Endothelial cell of umbilical vein (primary cell): ENCODE results near the gene C17orf78. TPM values are rescaled to one million over a fixed set of nuclear protein-coding genes. Genes with fewer than 3 reads are reported as not detected.

Experiments
- BruUV-seq: library from RNA; stranded (reverse); fragments of 400-500 nt; replicated peaks from 2 replicates; lab custom pipeline; 2021; lab: Mats Ljungman, UMichigan
- CTCF ChIA-PET: fragments of 300-600, 350-600 bp; sonication (Branson Sonifier 250); formaldehyde crosslinking; loops from one replicate; lab custom pipeline; 2021; ENCODE audit warnings: antibody characterized with exemption, inconsistent platforms; lab: Charles Lee
- POLR2A ChIA-PET: fragments of 300-600, 350-600 bp; sonication (Branson Sonifier 250); formaldehyde crosslinking; loops from one replicate; lab custom pipeline; 2021; ENCODE audit warnings: antibody characterized with exemption, inconsistent platforms; lab: Charles Lee
- DNase-seq: peaks from one replicate; pipeline ENCODE4 v3.0.0-alpha.2; 2011; ENCODE audit warnings: low read depth, low spot score
- FAIRE-seq: peaks from 2 replicates; lab custom pipeline; 2011; peaks lifted over from hg19 to GRCh38; lab: Jason Lieb, UNC
- H2AFZ ChIP-seq: 2 replicates; pipeline ENCODE4 v1.6.0; 2012; ENCODE audit warnings: low read depth, low read length, control low read depth, inconsistent platforms
- H3K27ac ChIP-seq: 2 replicates; pipeline ENCODE4 v1.5.1; 2011; ENCODE audit warnings: low read depth, mild to moderate bottlenecking, control low read depth, low read length, moderate library complexity; ENCODE audit not compliant: insufficient read depth
- H3K27me3 ChIP-seq, 2 experiments: 2 replicates each; pipeline versions ENCODE4 v1.6.0 to v1.6.1; 2011; ENCODE audit warnings: low read length in 2 of 2, mixed read lengths in 1 of 2; ENCODE audit not compliant: control insufficient read depth in 2 of 2, insufficient read depth in 2 of 2
- H3K36me3 ChIP-seq, 2 experiments: 2 replicates in 1 of 2; 3 replicates in 1 of 2; pipeline ENCODE4 v1.5.1; 2011; ENCODE audit warnings: low read length in 2 of 2, mild to moderate bottlenecking in 1 of 2, moderate library complexity in 1 of 2; ENCODE audit not compliant: control insufficient read depth in 2 of 2, insufficient read depth in 2 of 2; ENCODE audit errors: extremely low read depth in 1 of 2
- H3K4me1 ChIP-seq: 3 replicates; pipeline ENCODE4 v1.5.1; 2011; ENCODE audit warnings: mild to moderate bottlenecking, low read length; ENCODE audit not compliant: control insufficient read depth, insufficient read depth; ENCODE audit errors: extremely low read depth
- H3K4me2 ChIP-seq: 2 replicates; pipeline ENCODE4 v1.6.1; 2011; ENCODE audit warnings: low read length, control low read depth, mixed read lengths; ENCODE audit not compliant: insufficient read depth
- H3K4me3 ChIP-seq, 3 experiments: fragments of 200-600 bp in 1 of 3; sonication (generic), shearing (Covaris generic) in 1 of 3; replicated peaks in 1 of 3; 2 replicates each; pipeline ENCODE4 v1.5.1; 2011 to 2016; ENCODE audit warnings: control low read depth in 3 of 3, low read length in 3 of 3, mild to moderate bottlenecking in 2 of 3, inconsistent platforms in 1 of 3, low read depth in 1 of 3, moderate library complexity in 1 of 3; ENCODE audit not compliant: insufficient read depth in 1 of 3
- H3K79me2 ChIP-seq: 2 replicates; pipeline ENCODE4 v1.6.0; 2012; ENCODE audit warnings: low read length, inconsistent platforms; ENCODE audit not compliant: control insufficient read depth, insufficient read depth
- H3K9ac ChIP-seq: replicated peaks from 2 replicates; pipeline ENCODE3; 2011; ENCODE audit warnings: low read length, control low read depth; ENCODE audit not compliant: insufficient read depth; ENCODE audit errors: extremely low read depth
- H3K9me1 ChIP-seq: replicated peaks from 3 replicates; pipeline ENCODE4 v1.6.0; 2011; ENCODE audit warnings: mild to moderate bottlenecking, low read length; ENCODE audit not compliant: control insufficient read depth, insufficient read depth; ENCODE audit errors: extremely low read depth
- H3K9me3 ChIP-seq: replicated peaks from 2 replicates; pipeline ENCODE4 v1.5.1; 2012; ENCODE audit warnings: low read length, inconsistent platforms; ENCODE audit not compliant: control insufficient read depth, insufficient read depth
- H4K20me1 ChIP-seq: replicated peaks from 2 replicates; pipeline ENCODE3; 2011; ENCODE audit warnings: mild to moderate bottlenecking, low read length; ENCODE audit not compliant: control insufficient read depth, insufficient read depth; ENCODE audit errors: extremely low read depth
- GATA2 ChIP-seq: IDR thresholded peaks from 2 replicates; pipeline ENCODE4 v1.7.0; 2011; ENCODE audit warnings: low read depth, mild to moderate bottlenecking, moderate library complexity, mixed read lengths, low read length; ENCODE audit not compliant: insufficient read length, insufficient read depth
- JUN ChIP-seq: IDR thresholded peaks from 2 replicates; pipeline ENCODE4 v1.6.1; 2011; ENCODE audit warnings: borderline replicate concordance, low read depth; ENCODE audit not compliant: insufficient read length, insufficient read depth
- MYC ChIP-seq: IDR thresholded peaks from one replicate; pipeline ENCODE4 v1.6.1; 2011; ENCODE audit warnings: mild to moderate bottlenecking, low read depth, low read length
- dilution Hi-C: fragments of 300-500 bp; cut with MboI; formaldehyde crosslinking; loops from one replicate; pipeline ENCODE4 v1.15.0; 2019; ENCODE audit warnings: low sequenced_read_pairs; ENCODE audit not compliant: extremely low pct_ligation_motif_present
- intact Hi-C: fragments of 100-400 bp; cut with micrococcal nuclease; formaldehyde crosslinking; loops from one replicate; pipeline ENCODE4 v1.10.0; 2022
- polyA plus RNA-seq, 4 experiments: library from polyadenylated mRNA; depleted of rRNA in 3 of 4; stranded (reverse) in 3 of 4; unstranded in 1 of 4; fragments of >200 nt; gene quantifications; 2 replicates each; pipeline versions ENCODE4 v1.2.1 to v1.2.3, GENCODE V29; 2011 to 2012; ENCODE audit warnings: missing spikeins in 1 of 4
- total RNA-seq: library from RNA; stranded (reverse); gene quantifications from 2 replicates; pipeline ENCODE4 v1.2.3, GENCODE V29; 2021
- TF ChIP-seq, protein P1 (sequence below), 2 donors: IDR thresholded peaks; 1 replicate in 1 of 2; 2 replicates in 1 of 2; pipeline ENCODE4 v1.5.1; 2011; ENCODE audit warnings: low read length in 2 of 2, mild to moderate bottlenecking in 2 of 2, moderate library complexity in 2 of 2, control low read depth in 1 of 2, inconsistent platforms in 1 of 2, low read depth in 1 of 2; ENCODE audit not compliant: insufficient read depth in 1 of 2; ENCODE audit errors: extremely low read depth in 1 of 2
- TF ChIP-seq, protein P2 (sequence below): IDR thresholded peaks from 2 replicates; pipeline ENCODE4 v1.6.1; 2011; ENCODE audit not compliant: insufficient read depth, insufficient read length

Gene C17orf78
- total and polyA plus RNA-seq, 2 donors (not counting 3 experiments of a cell fraction or from before 2014, with no cell fraction given), result not detected

DNA sequence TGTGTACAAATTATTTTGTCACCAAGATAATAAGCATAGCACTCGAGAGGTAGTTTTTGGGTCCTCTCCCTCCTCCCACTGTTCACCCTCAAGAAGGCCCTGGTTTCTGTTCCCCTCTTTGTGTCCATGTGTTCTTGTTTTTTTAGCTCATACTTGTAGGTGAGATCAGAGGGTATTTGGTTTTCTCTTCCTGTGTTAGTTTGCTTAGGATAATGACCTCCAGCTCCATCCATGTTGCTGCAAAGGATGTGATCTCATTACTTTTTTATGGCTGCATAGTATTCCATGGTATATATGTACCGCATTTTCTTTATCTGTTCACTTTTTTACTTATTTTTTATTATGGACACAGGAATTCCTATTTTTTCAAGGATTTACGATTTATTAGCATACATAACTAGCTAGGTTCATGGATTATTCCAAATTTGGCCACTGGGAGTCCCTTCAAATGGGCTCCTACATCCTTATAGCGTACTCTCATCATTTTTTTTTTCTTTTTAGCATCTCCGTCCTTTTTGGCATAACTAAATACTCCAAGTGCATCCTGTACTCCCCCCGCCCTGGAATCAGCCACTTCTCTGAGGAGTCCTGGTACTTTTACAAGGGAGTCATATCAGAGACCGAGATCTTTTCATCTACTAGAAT lies 38.2 kb downstream of the C17orf78 start:
- ChIA-PET POLR2A (no interaction called here), CTCF (interaction anchor here (0.8 to 2.3 kb wide), 4 partner anchors 9 to 41 kb away, joined by 3 to 10 read pairs (median 6); no protein-coding TSS in a partner anchor)
- Histone ChIP-seq H3K79me2 (peaks cover 10% of the 10 kb centered on the region), H2AFZ (no peak overlapping the region), H4K20me1 (no peaks in the 10 kb centered on the region), H3K4me3 (no peak overlapping the region), H3K27me3 (no peaks in the 10 kb centered on the region), H3K4me2 (no peak overlapping the region), H3K9me3 (no peaks in the 10 kb centered on the region), H3K27ac (no peak overlapping the region), H3K9me1 (no peaks in the 10 kb centered on the region), H3K4me1 (no peaks in the 10 kb centered on the region), H3K36me3 (peaks cover 0 to 10% of the 10 kb centered on the region in 2 experiments), H3K9ac (no peak overlapping the region)
- FAIRE-seq, result no peak
- intact Hi-C loops, result no loop called here
- no peak for DNase-seq
- no TSS peak for BruUV-seq
- dilution Hi-C loops, result no loop called here
- TF ChIP-seq, protein P1, sequence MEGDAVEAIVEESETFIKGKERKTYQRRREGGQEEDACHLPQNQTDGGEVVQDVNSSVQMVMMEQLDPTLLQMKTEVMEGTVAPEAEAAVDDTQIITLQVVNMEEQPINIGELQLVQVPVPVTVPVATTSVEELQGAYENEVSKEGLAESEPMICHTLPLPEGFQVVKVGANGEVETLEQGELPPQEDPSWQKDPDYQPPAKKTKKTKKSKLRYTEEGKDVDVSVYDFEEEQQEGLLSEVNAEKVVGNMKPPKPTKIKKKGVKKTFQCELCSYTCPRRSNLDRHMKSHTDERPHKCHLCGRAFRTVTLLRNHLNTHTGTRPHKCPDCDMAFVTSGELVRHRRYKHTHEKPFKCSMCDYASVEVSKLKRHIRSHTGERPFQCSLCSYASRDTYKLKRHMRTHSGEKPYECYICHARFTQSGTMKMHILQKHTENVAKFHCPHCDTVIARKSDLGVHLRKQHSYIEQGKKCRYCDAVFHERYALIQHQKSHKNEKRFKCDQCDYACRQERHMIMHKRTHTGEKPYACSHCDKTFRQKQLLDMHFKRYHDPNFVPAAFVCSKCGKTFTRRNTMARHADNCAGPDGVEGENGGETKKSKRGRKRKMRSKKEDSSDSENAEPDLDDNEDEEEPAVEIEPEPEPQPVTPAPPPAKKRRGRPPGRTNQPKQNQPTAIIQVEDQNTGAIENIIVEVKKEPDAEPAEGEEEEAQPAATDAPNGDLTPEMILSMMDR (IDR thresholded peaks at IDR 0.05; ENCODE audit: extremely low read depth in 1 of 2, insufficient read depth in 1 of 2, low read depth in 1 of 2, low read length in 2 of 2), result peak in 1 of 2 donors; percentile 17
- TF ChIP-seq GATA2 (no peak), MYC (no peak), JUN (no peak)
- TF ChIP-seq, protein P2, sequence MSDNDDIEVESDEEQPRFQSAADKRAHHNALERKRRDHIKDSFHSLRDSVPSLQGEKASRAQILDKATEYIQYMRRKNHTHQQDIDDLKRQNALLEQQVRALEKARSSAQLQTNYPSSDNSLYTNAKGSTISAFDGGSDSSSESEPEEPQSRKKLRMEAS, result no peak
